ENCODE data around the gene ZMYM3. TPM values are rescaled to one million over a fixed set of nuclear protein-coding genes. Genes with fewer than 3 reads are reported as not detected.

ZMYM3 gene
- total RNA-seq, 1 experiment from 2014 or later, result 32.9 TPM

GRCh38 chrX:71227370-71228062 lies 26.4 kb downstream of the ZMYM3 start:
- Histone ChIP-seq H3K9me2 (ENCODE audit: insufficient read depth) (no peaks in the 10 kb centered on the region), H3K4me2 (ENCODE audit: low read length) (no peak overlapping the region), H3K4me1 (ENCODE audit: control insufficient read depth in 1 of 2, insufficient read depth in 2 of 2, low read length in 2 of 2) (no peaks in the 10 kb centered on the region), H3K79me2 (ENCODE audit: insufficient read depth, low read length) (no peaks in the 10 kb centered on the region), H2AFZ (ENCODE audit: low read depth, low read length, poor library complexity, severe bottlenecking) (no peak overlapping the region), H4K20me1 (ENCODE audit: insufficient read depth) (no peaks in the 10 kb centered on the region), H3K27me3 (ENCODE audit: insufficient read depth, low read length) (no peaks in the 10 kb centered on the region), H3K36me3 (ENCODE audit: control insufficient read depth in 1 of 2, insufficient read depth in 2 of 2, low read length in 2 of 2) (no peaks in the 10 kb centered on the region), H3K27ac (ENCODE audit: low read depth, low read length) (no peak overlapping the region), H3K9me3 (ENCODE audit: control insufficient read depth in 1 of 2, insufficient read depth in 1 of 2, low read depth in 1 of 2, low read length in 2 of 2) (no peaks in the 10 kb centered on the region), H3K4me3 (replicated peaks in 1 of 2; ENCODE audit: low read depth in 1 of 2, low read length in 2 of 2) (no peak overlapping the region), H3K9ac (ENCODE audit: low read length) (no peak overlapping the region)
- ChIA-PET POLR2A (no interaction called here), CTCF (no interaction called here), RAD21 (ENCODE audit: low non-redundant PET in 1 of 2, low total read pairs in 2 of 2, uncharacterized antibody in 2 of 2, unreplicated experiment in 2 of 2) (no interaction called here)
- BruUV-seq (replicated peaks), result no TSS peak
- no peak for TF ChIP-seq ZNF274 (IDR thresholded peaks at IDR 0.05; ENCODE audit: low read depth, low read length)
- TF ChIP-seq YY1 (IDR thresholded peaks at IDR 0.05; ENCODE audit: extremely low read depth, insufficient replicate concordance, low read depth, low read length), result no peak
- no peak for TF ChIP-seq POLR2AphosphoS5 (IDR thresholded peaks at IDR 0.05; ENCODE audit: low read depth, low read length)
- TF ChIP-seq RAD21 (IDR thresholded peaks at IDR 0.05; ENCODE audit: low read depth), result 0 out of 2 replicates have a peak, but pooled peaks have one; percentile 14
- DNase-seq (ENCODE audit: low read depth, low spot score) (no peak), ATAC-seq (no peak)
- intact Hi-C loops (cut with micrococcal nuclease), result no loop called here

GRCh38 chrX:71225676-71226075 lies 28.3 kb downstream of the ZMYM3 start:
- RAD21 ChIA-PET (ENCODE audit: low non-redundant PET in 1 of 2, low total read pairs in 2 of 2, uncharacterized antibody in 2 of 2, unreplicated experiment in 2 of 2), result no interaction called here
- no peak for DNase-seq (ENCODE audit: low read depth, low spot score)
- intact Hi-C loops (cut with micrococcal nuclease), result no loop called here
- no peaks in the 10 kb centered on the region for H3K4me1 ChIP-seq (ENCODE audit: control insufficient read depth in 1 of 2, insufficient read depth in 2 of 2, low read length in 2 of 2)
- H3K9me3 ChIP-seq (ENCODE audit: control insufficient read depth in 1 of 2, insufficient read depth in 1 of 2, low read depth in 1 of 2, low read length in 2 of 2), result no peaks in the 10 kb centered on the region
- H3K9me2 ChIP-seq (ENCODE audit: insufficient read depth), result no peaks in the 10 kb centered on the region
- no peak for ATAC-seq
- no peaks in the 10 kb centered on the region for H3K27me3 ChIP-seq (ENCODE audit: insufficient read depth, low read length)
- no TSS peak for BruUV-seq (replicated peaks)
- no peak for TF ChIP-seq REST (IDR thresholded peaks at IDR 0.05; ENCODE audit: low read depth)
- no peak overlapping the region for H3K4me2 ChIP-seq (ENCODE audit: low read length)
- CTCF ChIA-PET, result no interaction called here
- POLR2A ChIA-PET, result no interaction called here
- no peaks in the 10 kb centered on the region for H3K79me2 ChIP-seq (ENCODE audit: insufficient read depth, low read length)
- no peak overlapping the region for H3K9ac ChIP-seq (ENCODE audit: low read length)
- no peak overlapping the region for H3K4me3 ChIP-seq (replicated peaks in 1 of 2; ENCODE audit: low read depth in 1 of 2, low read length in 2 of 2)
- no peaks in the 10 kb centered on the region for H3K36me3 ChIP-seq (ENCODE audit: control insufficient read depth in 1 of 2, insufficient read depth in 2 of 2, low read length in 2 of 2)
- no peak overlapping the region for H2AFZ ChIP-seq (ENCODE audit: low read depth, low read length, poor library complexity, severe bottlenecking)
- H3K27ac ChIP-seq (ENCODE audit: low read depth, low read length), result no peak overlapping the region
- H4K20me1 ChIP-seq (ENCODE audit: insufficient read depth), result no peaks in the 10 kb centered on the region

Measured in HCT116 (cell line).